PC-9 (cell line): Measurements from ENCODE around the gene PRCP.

Experiments used
- EZH2 ChIP-seq: fragments of 200-600 bp; sonication (generic); IDR thresholded peaks from 2 replicates; pipeline ENCODE4 v1.8.0; 2017; ENCODE audit warnings: antibody characterized with exemption, low read depth
- TF ChIP-seq, protein P1 (sequence below): fragments of 200-600 bp; sonication (generic); conservative IDR thresholded peaks from 2 replicates; pipeline ENCODE4 v1.6.1; 2017; ENCODE audit warnings: mixed run types, antibody characterized with exemption, mild to moderate bottlenecking, moderate library complexity

DNA sequence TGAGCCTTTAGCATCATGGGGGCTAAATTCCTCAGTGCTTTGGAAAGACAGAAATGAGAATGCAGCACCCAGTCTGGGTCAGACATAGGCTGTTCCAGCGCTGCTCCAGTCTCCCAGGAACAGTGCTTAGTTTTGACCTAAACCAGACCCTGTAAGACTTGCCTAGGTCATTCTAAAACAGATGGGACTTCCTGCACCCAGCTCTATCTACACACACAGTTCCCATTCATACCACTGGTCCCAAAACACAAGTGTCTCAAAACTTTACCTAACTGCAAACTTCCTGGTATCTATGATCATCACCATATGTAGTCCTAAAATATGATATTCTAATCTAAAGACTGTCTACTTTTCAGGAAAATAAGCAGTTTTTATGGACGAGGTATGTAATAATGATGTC lies 37.9 kb downstream of the PRCP start:
- TF ChIP-seq, protein P1, sequence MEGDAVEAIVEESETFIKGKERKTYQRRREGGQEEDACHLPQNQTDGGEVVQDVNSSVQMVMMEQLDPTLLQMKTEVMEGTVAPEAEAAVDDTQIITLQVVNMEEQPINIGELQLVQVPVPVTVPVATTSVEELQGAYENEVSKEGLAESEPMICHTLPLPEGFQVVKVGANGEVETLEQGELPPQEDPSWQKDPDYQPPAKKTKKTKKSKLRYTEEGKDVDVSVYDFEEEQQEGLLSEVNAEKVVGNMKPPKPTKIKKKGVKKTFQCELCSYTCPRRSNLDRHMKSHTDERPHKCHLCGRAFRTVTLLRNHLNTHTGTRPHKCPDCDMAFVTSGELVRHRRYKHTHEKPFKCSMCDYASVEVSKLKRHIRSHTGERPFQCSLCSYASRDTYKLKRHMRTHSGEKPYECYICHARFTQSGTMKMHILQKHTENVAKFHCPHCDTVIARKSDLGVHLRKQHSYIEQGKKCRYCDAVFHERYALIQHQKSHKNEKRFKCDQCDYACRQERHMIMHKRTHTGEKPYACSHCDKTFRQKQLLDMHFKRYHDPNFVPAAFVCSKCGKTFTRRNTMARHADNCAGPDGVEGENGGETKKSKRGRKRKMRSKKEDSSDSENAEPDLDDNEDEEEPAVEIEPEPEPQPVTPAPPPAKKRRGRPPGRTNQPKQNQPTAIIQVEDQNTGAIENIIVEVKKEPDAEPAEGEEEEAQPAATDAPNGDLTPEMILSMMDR: no peak
- no peak for TF ChIP-seq EZH2
